Measurements from ENCODE around the gene NETO2.

Gene NETO2

GRCh38 chr16:47043970-47044684 is 99.6 kb downstream of the NETO2 start:
- no peak for DNase-seq

GRCh38 chr16:47043200-47043599 is 100.5 kb downstream of the NETO2 start:
- no peak for DNase-seq

- peak; percentile 93 for DNase-seq
Observed at GRCh38 chr16:47037746-47038458, 105.8 kb downstream of the NETO2 start.

GRCh38 chr16:47037396-47037745 is 106.4 kb downstream of the NETO2 start:
- peak; percentile 23 for DNase-seq

GRCh38 chr16:47036201-47036600 is 107.5 kb downstream of the NETO2 start:
- DNase-seq = no peak

- no peak for DNase-seq
Observed at GRCh38 chr16:47035436-47035835, 108.3 kb downstream of the NETO2 start.

- DNase-seq = no peak
Observed at GRCh38 chr16:47034455-47034854, 109.3 kb downstream of the NETO2 start.

GRCh38 chr16:47033176-47033575 is 110.6 kb downstream of the NETO2 start:
- no peak for DNase-seq

GRCh38 chr16:47029724-47030123 is 114.0 kb downstream of the NETO2 start:
- no peak for DNase-seq

GRCh38 chr16:47028767-47029377 is 114.9 kb downstream of the NETO2 start:
- DNase-seq = no peak

Data from activated CD8-positive, alpha-beta memory T cell treated with anti-CD3 and anti-CD28 coated beads, Interleukin-2, amount 50 U/mL, for 4 hours (primary cell).